Measurements from ENCODE around the gene C8B. TPM values are rescaled to one million over a fixed set of nuclear protein-coding genes. Genes with fewer than 3 reads are reported as not detected.

The C8B gene
- total RNA-seq, 1 donor from 2014 or later, result not detected

- no peaks in the 10 kb centered on the region for H3K36me3 ChIP-seq
These were observed 2.1 kb downstream of the C8B start for GRCh38 chr1:56963667-56964066.

GRCh38 chr1:56961426-56961825 is 4.4 kb downstream of the C8B start:
- intact Hi-C loops (cut with DNase I), result no loop called here
- no peak overlapping the region for H3K4me3 ChIP-seq
- no peaks in the 10 kb centered on the region for H3K27me3 ChIP-seq
- TF ChIP-seq CTCF (IDR thresholded peaks at IDR 0.05) (no peak), POLR2A (IDR thresholded peaks at IDR 0.05) (no peak), POLR2AphosphoS5 (IDR thresholded peaks at IDR 0.05; ENCODE audit: insufficient read depth in 1 of 2, low read depth in 1 of 2) (no peak)
- DNase-seq (ENCODE audit: extremely low spot score in 2 of 2), result no peak
- no peaks in the 10 kb centered on the region for H3K4me1 ChIP-seq
- no peaks in the 10 kb centered on the region for H3K36me3 ChIP-seq
- no peaks in the 10 kb centered on the region for H3K9me3 ChIP-seq
- H3K27ac ChIP-seq, result no peak overlapping the region

More at GRCh38 chr1:56963667-56964066, 2.1 kb downstream of the C8B start:
- Histone ChIP-seq H3K27me3 (no peaks in the 10 kb centered on the region), H3K4me1 (no peaks in the 10 kb centered on the region), H3K27ac (no peak overlapping the region), H3K9me3 (no peaks in the 10 kb centered on the region), H3K4me3 (no peak overlapping the region)
- intact Hi-C loops (cut with DNase I), result no loop called here
- DNase-seq (ENCODE audit: extremely low spot score in 2 of 2), result no peak
- TF ChIP-seq POLR2AphosphoS5 (IDR thresholded peaks at IDR 0.05; ENCODE audit: insufficient read depth in 1 of 2, low read depth in 1 of 2) (no peak), POLR2A (IDR thresholded peaks at IDR 0.05) (no peak), CTCF (IDR thresholded peaks at IDR 0.05) (no peak)

- no peak for DNase-seq (ENCODE audit: extremely low spot score in 2 of 2)
- H3K4me1 ChIP-seq, result no peaks in the 10 kb centered on the region
- no peak overlapping the region for H3K27ac ChIP-seq
- no peaks in the 10 kb centered on the region for H3K9me3 ChIP-seq
- no peaks in the 10 kb centered on the region for H3K36me3 ChIP-seq
- no peak for TF ChIP-seq POLR2AphosphoS5 (IDR thresholded peaks at IDR 0.05; ENCODE audit: insufficient read depth in 1 of 2, low read depth in 1 of 2)
- H3K27me3 ChIP-seq, result no peaks in the 10 kb centered on the region
- no peak overlapping the region for H3K4me3 ChIP-seq
- intact Hi-C loops (cut with DNase I), result no loop called here
These were observed 7.3 kb downstream of the C8B start for GRCh38 chr1:56958526-56958925.

GRCh38 chr1:56957931-56958330 is 7.9 kb downstream of the C8B start:
- TF ChIP-seq CTCF (IDR thresholded peaks at IDR 0.05) (no peak), POLR2A (IDR thresholded peaks at IDR 0.05) (no peak), POLR2AphosphoS5 (IDR thresholded peaks at IDR 0.05; ENCODE audit: insufficient read depth in 1 of 2, low read depth in 1 of 2) (no peak)
- Histone ChIP-seq H3K4me3 (no peak overlapping the region), H3K27ac (no peak overlapping the region), H3K36me3 (no peaks in the 10 kb centered on the region), H3K4me1 (no peaks in the 10 kb centered on the region), H3K9me3 (no peaks in the 10 kb centered on the region), H3K27me3 (no peaks in the 10 kb centered on the region)
- DNase-seq (ENCODE audit: extremely low spot score in 2 of 2), result no peak
- intact Hi-C loops (cut with DNase I), result no loop called here

GRCh38 chr1:56954664-56955063 is 11.2 kb downstream of the C8B start:
- Histone ChIP-seq H3K27ac (no peak overlapping the region), H3K9me3 (no peaks in the 10 kb centered on the region), H3K27me3 (no peaks in the 10 kb centered on the region), H3K4me3 (no peak overlapping the region), H3K4me1 (no peaks in the 10 kb centered on the region), H3K36me3 (no peaks in the 10 kb centered on the region)
- intact Hi-C loops (cut with DNase I), result no loop called here
- TF ChIP-seq CTCF (IDR thresholded peaks at IDR 0.05) (no peak), POLR2AphosphoS5 (IDR thresholded peaks at IDR 0.05; ENCODE audit: insufficient read depth in 1 of 2, low read depth in 1 of 2) (no peak), POLR2A (IDR thresholded peaks at IDR 0.05) (no peak)
- no peak for DNase-seq (ENCODE audit: extremely low spot score in 2 of 2)
